Left ventricle myocardium inferior (tissue), 1 donor: ENCODE data around the gene PPOX. TPM values are rescaled to one million over a fixed set of nuclear protein-coding genes. Genes with fewer than 3 reads are reported as not detected.
A peak's percentile ranks its signal among the peaks of the same experiment; 100 is the strongest.

ENCODE experiments used
- DNase-seq: peaks from one replicate; pipeline ENCODE4 v3.0.0-alpha.2; 2020
- H3K27ac ChIP-seq: fragments of 200-600 bp; replicated peaks from 2 replicates; pipeline ENCODE4 v1.8.0; 2021
- H3K27me3 ChIP-seq: fragments of 200-600 bp; 2 replicates; pipeline ENCODE4 v1.8.0; 2021; ENCODE audit warnings: low read depth
- H3K36me3 ChIP-seq: fragments of 200-600 bp; 2 replicates; pipeline ENCODE4 v1.8.0; 2021
- H3K4me1 ChIP-seq: fragments of 200-600 bp; 2 replicates; pipeline ENCODE4 v1.8.0; 2021
- H3K4me3 ChIP-seq: fragments of 200-600 bp; 2 replicates; pipeline ENCODE4 v1.8.0; 2021; ENCODE audit warnings: mild to moderate bottlenecking, moderate library complexity
- H3K9me3 ChIP-seq: fragments of 200-600 bp; replicated peaks from 2 replicates; pipeline ENCODE4 v1.8.0; 2021
- CTCF ChIP-seq: fragments of 200-600 bp; IDR thresholded peaks from 2 replicates; pipeline ENCODE4 v1.8.0; 2021; ENCODE audit warnings: antibody characterized with exemption, mild to moderate bottlenecking, borderline replicate concordance
- intact Hi-C: fragments of 100-400 bp; cut with micrococcal nuclease; formaldehyde crosslinking; loops from one replicate; pipeline ENCODE4 v1.11.0; 2022
- total RNA-seq: library from RNA; stranded (reverse); fragmentation: NEBNext Ultra II Directional; extraction: Animal tissue kit (Norgen Biotek cat#: 25700); gene quantifications from one replicate; pipeline ENCODE4 v1.2.1, GENCODE V29; 2021
- donor health status: DM: no; HTN: yes; CAD: no; lungs with severe emphysema.

PPOX gene
- total RNA-seq, 1 donor from 2014 or later, result 15.2 TPM

- H3K36me3 ChIP-seq, result peaks cover 34% of the 10 kb centered on the region
- H3K4me1 ChIP-seq, result peaks cover 47% of the 10 kb centered on the region
- peak; percentile 92 for DNase-seq
- peak; percentile 28 for TF ChIP-seq CTCF
- no peaks in the 10 kb centered on the region for H3K9me3 ChIP-seq
- no peaks in the 10 kb centered on the region for H3K27me3 ChIP-seq
- H3K27ac ChIP-seq, result peak within 1 kb of the TSS; percentile 91
- H3K4me3 ChIP-seq, result peak within 1 kb of the TSS; percentile 85
- intact Hi-C loops, result no loop called here
Observed at GRCh38 chr1:161177112-161177935, 11.1 kb downstream of the PPOX start, which contains the start of gene B4GALT3. Gene B4GALT3 (minus strand): TSS chr1:161177507. CDS start chr1:161176060, 1,447 bp downstream.

GRCh38 chr1:161177936-161178244, 11.7 kb downstream of the PPOX start:
- Histone ChIP-seq H3K36me3 (peaks cover 28% of the 10 kb centered on the region), H3K27me3 (no peaks in the 10 kb centered on the region), H3K4me1 (peaks cover 44% of the 10 kb centered on the region), H3K9me3 (no peaks in the 10 kb centered on the region), H3K4me3 (peak overlapping the region; percentile 85), H3K27ac (peak overlapping the region; percentile 91)
- intact Hi-C loops, result no loop called here
- TF ChIP-seq CTCF, result no peak
- DNase-seq, result no peak

GRCh38 chr1:161179698-161180097, 13.5 kb downstream of the PPOX start:
- Histone ChIP-seq H3K36me3 (peaks cover 10% of the 10 kb centered on the region), H3K4me1 (peaks cover 44% of the 10 kb centered on the region), H3K9me3 (no peaks in the 10 kb centered on the region), H3K27me3 (no peaks in the 10 kb centered on the region), H3K4me3 (no peak overlapping the region), H3K27ac (no peak overlapping the region)
- intact Hi-C loops, result no loop called here
- no peak for DNase-seq
- TF ChIP-seq CTCF, result no peak

- H3K27ac ChIP-seq, result no peak overlapping the region
- no peak overlapping the region for H3K4me3 ChIP-seq
- H3K9me3 ChIP-seq, result no peaks in the 10 kb centered on the region
- no peaks in the 10 kb centered on the region for H3K27me3 ChIP-seq
- TF ChIP-seq CTCF, result peak; percentile 41
- H3K4me1 ChIP-seq, result peaks cover 53% of the 10 kb centered on the region
- DNase-seq, result no peak
- intact Hi-C loops, result no loop called here
- peaks cover 3% of the 10 kb centered on the region for H3K36me3 ChIP-seq
Observed at GRCh38 chr1:161180639-161181038, 14.4 kb downstream of the PPOX start.

- TF ChIP-seq CTCF, result no peak
- intact Hi-C loops, result no loop called here
- Histone ChIP-seq H3K27ac (no peak overlapping the region), H3K4me1 (peaks cover 50% of the 10 kb centered on the region), H3K27me3 (no peaks in the 10 kb centered on the region), H3K9me3 (no peaks in the 10 kb centered on the region), H3K4me3 (no peak overlapping the region), H3K36me3 (no peaks in the 10 kb centered on the region)
- DNase-seq, result no peak
Observed at GRCh38 chr1:161182214-161182613, 16.0 kb downstream of the PPOX start.
